ENCODE data around the gene GRAMD2B.
"Not testable (repeated sequence)": the region's sequence is repeated elsewhere in the genome, so short reads cannot be mapped to it uniquely, and the experiment has no call there.

GRAMD2B gene

DNA sequence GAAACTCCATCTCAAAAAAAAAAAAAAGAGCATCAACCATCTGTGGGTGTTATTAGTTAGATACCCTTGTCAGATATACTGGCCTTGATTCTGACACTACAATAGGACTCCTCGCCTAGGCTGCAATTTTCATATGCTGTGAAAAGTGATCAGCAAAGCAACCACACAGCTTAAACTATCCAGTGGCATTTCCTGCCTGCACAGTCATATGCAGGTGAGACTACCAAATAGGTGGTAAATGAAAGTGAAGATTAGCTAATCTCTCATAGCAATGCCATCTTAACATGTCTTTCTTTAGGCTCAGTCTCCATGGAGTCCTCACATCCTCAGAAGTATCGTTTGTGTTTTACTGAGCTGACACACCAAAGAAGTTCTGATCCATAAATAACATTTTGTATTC is 40.8 kb downstream of the GRAMD2B start:
- H3K27me3 ChIP-seq, result no peaks in the 10 kb centered on the region
- TF ChIP-seq, protein P1, sequence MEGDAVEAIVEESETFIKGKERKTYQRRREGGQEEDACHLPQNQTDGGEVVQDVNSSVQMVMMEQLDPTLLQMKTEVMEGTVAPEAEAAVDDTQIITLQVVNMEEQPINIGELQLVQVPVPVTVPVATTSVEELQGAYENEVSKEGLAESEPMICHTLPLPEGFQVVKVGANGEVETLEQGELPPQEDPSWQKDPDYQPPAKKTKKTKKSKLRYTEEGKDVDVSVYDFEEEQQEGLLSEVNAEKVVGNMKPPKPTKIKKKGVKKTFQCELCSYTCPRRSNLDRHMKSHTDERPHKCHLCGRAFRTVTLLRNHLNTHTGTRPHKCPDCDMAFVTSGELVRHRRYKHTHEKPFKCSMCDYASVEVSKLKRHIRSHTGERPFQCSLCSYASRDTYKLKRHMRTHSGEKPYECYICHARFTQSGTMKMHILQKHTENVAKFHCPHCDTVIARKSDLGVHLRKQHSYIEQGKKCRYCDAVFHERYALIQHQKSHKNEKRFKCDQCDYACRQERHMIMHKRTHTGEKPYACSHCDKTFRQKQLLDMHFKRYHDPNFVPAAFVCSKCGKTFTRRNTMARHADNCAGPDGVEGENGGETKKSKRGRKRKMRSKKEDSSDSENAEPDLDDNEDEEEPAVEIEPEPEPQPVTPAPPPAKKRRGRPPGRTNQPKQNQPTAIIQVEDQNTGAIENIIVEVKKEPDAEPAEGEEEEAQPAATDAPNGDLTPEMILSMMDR (IDR thresholded peaks at IDR 0.05), result no peak
- no peak overlapping the region for H3K27ac ChIP-seq
- no peaks in the 10 kb centered on the region for H3K4me1 ChIP-seq (ENCODE audit: control insufficient read depth in 1 of 2, insufficient read depth in 1 of 2, low read depth in 1 of 2, low read length in 1 of 2)
- H3K4me3 ChIP-seq (ENCODE audit: low read depth in 1 of 2, low read length in 1 of 2), result no peak overlapping the region
- H3K36me3 ChIP-seq, result no peaks in the 10 kb centered on the region
- H3K9me3 ChIP-seq, result no peaks in the 10 kb centered on the region

DNA sequence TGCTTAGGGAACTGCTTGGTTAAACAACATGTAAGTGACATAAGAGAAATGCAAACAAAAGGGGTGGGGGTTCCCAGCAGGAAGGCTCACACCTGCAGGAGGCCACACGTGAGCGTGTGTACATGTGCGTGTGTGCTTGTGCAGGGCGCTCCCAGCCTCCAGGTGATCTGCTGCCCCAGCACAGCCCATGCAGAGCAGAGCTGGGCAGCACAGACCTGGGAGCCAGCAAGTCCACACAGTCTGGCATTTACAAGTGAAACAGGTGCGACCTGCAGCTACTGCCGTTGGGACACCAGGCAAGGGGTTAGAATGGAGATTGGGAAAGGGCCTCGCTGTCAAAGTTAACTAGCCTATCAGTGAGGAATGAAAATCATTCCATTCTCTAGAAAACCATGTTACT is 41.8 kb downstream of the GRAMD2B start:
- TF ChIP-seq, protein P1 (IDR thresholded peaks at IDR 0.05), result no peak
- Histone ChIP-seq H3K4me1 (ENCODE audit: control insufficient read depth in 1 of 2, insufficient read depth in 1 of 2, low read depth in 1 of 2, low read length in 1 of 2) (no peaks in the 10 kb centered on the region), H3K27me3 (no peaks in the 10 kb centered on the region), H3K27ac (no peak overlapping the region), H3K4me3 (ENCODE audit: low read depth in 1 of 2, low read length in 1 of 2) (no peak overlapping the region), H3K36me3 (no peaks in the 10 kb centered on the region), H3K9me3 (no peaks in the 10 kb centered on the region)

DNA sequence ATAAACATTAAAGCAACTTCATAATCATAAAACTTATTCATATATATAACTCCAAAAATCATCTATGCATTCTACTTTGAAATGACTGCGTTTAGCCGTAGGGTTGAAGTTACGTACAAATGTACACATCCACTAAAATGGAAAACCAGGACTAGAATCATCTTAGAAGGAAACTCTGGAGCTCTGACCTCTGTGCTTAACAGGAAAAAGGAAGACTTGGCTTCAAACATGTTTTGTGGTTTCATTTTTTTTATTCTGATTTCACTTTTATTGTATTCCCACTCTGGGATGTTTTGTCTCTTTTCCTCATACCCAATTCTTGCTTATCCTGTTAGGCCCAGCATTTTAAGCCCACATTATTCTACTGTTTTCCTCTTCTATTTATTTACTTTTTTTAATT is 44.9 kb downstream of the GRAMD2B start:
- H3K9me3 ChIP-seq, result no peaks in the 10 kb centered on the region
- TF ChIP-seq, protein P1 (IDR thresholded peaks at IDR 0.05), result no peak
- no peaks in the 10 kb centered on the region for H3K27me3 ChIP-seq
- no peaks in the 10 kb centered on the region for H3K36me3 ChIP-seq
- H3K4me1 ChIP-seq (ENCODE audit: control insufficient read depth in 1 of 2, insufficient read depth in 1 of 2, low read depth in 1 of 2, low read length in 1 of 2), result no peaks in the 10 kb centered on the region
- H3K27ac ChIP-seq, result no peak overlapping the region
- H3K4me3 ChIP-seq (ENCODE audit: low read depth in 1 of 2, low read length in 1 of 2), result no peak overlapping the region

DNA sequence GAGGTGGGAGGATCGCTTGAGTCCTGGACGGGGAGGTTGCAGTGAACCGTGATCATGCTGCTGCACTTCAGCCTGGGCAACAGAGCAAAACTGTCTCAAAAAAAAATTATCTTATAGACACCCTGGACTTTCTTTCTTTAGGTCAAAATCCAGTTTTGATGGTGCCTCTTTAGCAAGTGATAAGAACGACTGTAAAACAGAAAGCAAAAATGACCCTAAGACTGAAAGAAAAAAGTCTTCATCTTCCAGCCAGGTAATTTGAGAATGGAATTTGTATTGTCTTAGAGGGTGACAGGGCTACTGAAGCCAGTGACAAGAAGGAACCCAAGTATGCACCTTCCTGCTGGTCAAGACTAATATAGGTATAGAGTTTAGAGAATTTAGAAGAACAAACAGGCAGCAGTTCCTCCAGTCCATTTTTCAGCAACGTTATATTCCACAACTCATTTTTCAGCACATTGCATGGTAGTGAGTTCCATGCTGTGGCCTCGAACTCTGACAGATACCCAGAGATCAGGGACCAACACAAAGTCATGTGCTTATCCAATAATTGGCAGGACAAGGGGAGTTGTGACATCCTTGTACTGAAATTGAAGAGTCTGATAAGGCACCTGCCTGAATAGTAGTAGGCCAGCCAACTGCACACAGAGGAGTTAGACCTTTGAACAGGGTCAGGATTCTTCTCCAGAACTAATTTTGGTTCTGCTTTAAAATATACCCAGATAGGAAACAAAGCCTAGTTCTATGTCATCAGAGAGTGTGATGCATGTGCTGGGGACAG is 46.5 kb downstream of the GRAMD2B start:
- TF ChIP-seq, protein P1 (IDR thresholded peaks at IDR 0.05), result no peak
- Histone ChIP-seq H3K9me3 (no peaks in the 10 kb centered on the region), H3K27me3 (no peaks in the 10 kb centered on the region), H3K27ac (no peak overlapping the region), H3K4me1 (ENCODE audit: control insufficient read depth in 1 of 2, insufficient read depth in 1 of 2, low read depth in 1 of 2, low read length in 1 of 2) (no peaks in the 10 kb centered on the region), H3K4me3 (ENCODE audit: low read depth in 1 of 2, low read length in 1 of 2) (no peak overlapping the region), H3K36me3 (no peaks in the 10 kb centered on the region)

DNA sequence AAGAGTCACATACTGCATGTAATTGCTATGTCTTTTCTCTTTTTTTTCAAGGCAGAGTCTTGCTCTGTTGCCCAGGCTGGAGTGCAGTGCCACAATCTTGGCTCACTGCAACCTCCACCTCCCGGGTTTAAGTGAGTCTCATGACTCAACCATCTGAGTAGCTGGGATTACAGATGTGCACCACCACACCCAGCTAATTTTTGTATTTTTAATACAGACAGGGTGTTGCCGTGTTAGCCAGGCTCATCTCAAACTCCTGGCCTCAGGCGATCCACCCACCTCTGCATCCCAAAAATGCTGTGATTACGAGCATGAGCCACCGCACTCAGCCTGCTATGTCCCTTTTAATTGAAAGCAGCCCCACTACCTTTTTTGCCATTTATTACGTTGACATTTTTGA is 47.3 kb downstream of the GRAMD2B start:
- H3K4me3 ChIP-seq (ENCODE audit: low read depth in 1 of 2, low read length in 1 of 2); H3K27me3 ChIP-seq; H3K9me3 ChIP-seq; H3K4me1 ChIP-seq (ENCODE audit: control insufficient read depth in 1 of 2, insufficient read depth in 1 of 2, low read depth in 1 of 2, low read length in 1 of 2); H3K36me3 ChIP-seq; H3K27ac ChIP-seq: not testable (repeated sequence)

DNA sequence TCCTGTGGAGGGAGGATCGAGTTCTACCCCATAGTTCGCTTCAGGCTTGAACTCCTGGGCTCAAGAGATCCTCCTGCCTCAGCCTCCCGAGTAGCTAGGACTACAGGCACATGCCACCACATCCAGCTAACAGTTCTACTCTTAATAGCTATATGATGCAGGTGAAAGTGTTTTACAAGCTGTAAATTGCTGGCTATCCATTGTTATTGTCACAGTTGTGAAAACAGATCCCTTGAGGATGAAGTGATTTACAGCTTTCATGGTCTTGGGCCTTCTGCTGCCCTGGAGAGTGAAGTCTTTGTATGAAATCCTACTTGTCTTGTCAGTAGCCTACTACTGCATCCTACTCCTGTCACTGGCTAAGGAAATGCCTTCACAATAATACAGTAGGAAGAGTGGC is 48.0 kb downstream of the GRAMD2B start:
- TF ChIP-seq, protein P1 (IDR thresholded peaks at IDR 0.05), result no peak
- no peaks in the 10 kb centered on the region for H3K9me3 ChIP-seq
- no peaks in the 10 kb centered on the region for H3K4me1 ChIP-seq (ENCODE audit: control insufficient read depth in 1 of 2, insufficient read depth in 1 of 2, low read depth in 1 of 2, low read length in 1 of 2)
- H3K36me3 ChIP-seq, result no peaks in the 10 kb centered on the region
- no peak overlapping the region for H3K27ac ChIP-seq
- H3K27me3 ChIP-seq, result no peaks in the 10 kb centered on the region
- no peak overlapping the region for H3K4me3 ChIP-seq (ENCODE audit: low read depth in 1 of 2, low read length in 1 of 2)
